ENCODE data around the gene MACROD2.

Gene MACROD2

GRCh38 chr20:14526891-14527290 is 531.6 kb downstream of the MACROD2 start:
- TF ChIP-seq FOXP2 (optimal IDR thresholded peaks at IDR 0.05; ENCODE audit: borderline replicate concordance, extremely low read depth, extremely low read length, insufficient read depth) (no peak), POLR2AphosphoS5 (IDR thresholded peaks at IDR 0.05; ENCODE audit: low read depth, low read length) (no peak), TAF1 (IDR thresholded peaks at IDR 0.05; ENCODE audit: borderline replicate concordance, insufficient read depth, low read length) (no peak), REST (IDR thresholded peaks at IDR 0.05; ENCODE audit: insufficient read depth in 1 of 2, low read depth in 2 of 2, low read length in 2 of 2) (no peak), SIN3A (IDR thresholded peaks at IDR 0.05; ENCODE audit: borderline replicate concordance, insufficient read depth, low read length) (no peak)

GRCh38 chr20:14531786-14532185 is 536.5 kb downstream of the MACROD2 start:
- TF ChIP-seq TAF1 (IDR thresholded peaks at IDR 0.05; ENCODE audit: borderline replicate concordance, insufficient read depth, low read length): no peak
- TF ChIP-seq FOXP2 (optimal IDR thresholded peaks at IDR 0.05; ENCODE audit: borderline replicate concordance, extremely low read depth, extremely low read length, insufficient read depth): no peak
- TF ChIP-seq POLR2AphosphoS5 (IDR thresholded peaks at IDR 0.05; ENCODE audit: low read depth, low read length): no peak
- no peak for TF ChIP-seq SIN3A (IDR thresholded peaks at IDR 0.05; ENCODE audit: borderline replicate concordance, insufficient read depth, low read length)
- no peak for TF ChIP-seq REST (IDR thresholded peaks at IDR 0.05; ENCODE audit: insufficient read depth in 1 of 2, low read depth in 2 of 2, low read length in 2 of 2)

- no peak for TF ChIP-seq SIN3A (IDR thresholded peaks at IDR 0.05; ENCODE audit: borderline replicate concordance, insufficient read depth, low read length)
- TF ChIP-seq TAF1 (IDR thresholded peaks at IDR 0.05; ENCODE audit: borderline replicate concordance, insufficient read depth, low read length): no peak
- TF ChIP-seq FOXP2 (optimal IDR thresholded peaks at IDR 0.05; ENCODE audit: borderline replicate concordance, extremely low read depth, extremely low read length, insufficient read depth): no peak
- no peak for TF ChIP-seq POLR2AphosphoS5 (IDR thresholded peaks at IDR 0.05; ENCODE audit: low read depth, low read length)
- TF ChIP-seq REST (IDR thresholded peaks at IDR 0.05; ENCODE audit: insufficient read depth in 1 of 2, low read depth in 2 of 2, low read length in 2 of 2): no peak
Measured at GRCh38 chr20:14536738-14537137, 541.4 kb downstream of the MACROD2 start.

GRCh38 chr20:14538433-14538832 is 543.1 kb downstream of the MACROD2 start:
- no peak for TF ChIP-seq POLR2AphosphoS5 (IDR thresholded peaks at IDR 0.05; ENCODE audit: low read depth, low read length)
- TF ChIP-seq SIN3A (IDR thresholded peaks at IDR 0.05; ENCODE audit: borderline replicate concordance, insufficient read depth, low read length): no peak
- no peak for TF ChIP-seq REST (IDR thresholded peaks at IDR 0.05; ENCODE audit: insufficient read depth in 1 of 2, low read depth in 2 of 2, low read length in 2 of 2)

GRCh38 chr20:14543040-14543439 is 547.7 kb downstream of the MACROD2 start:
- TF ChIP-seq TAF1 (IDR thresholded peaks at IDR 0.05; ENCODE audit: borderline replicate concordance, insufficient read depth, low read length) (no peak), SIN3A (IDR thresholded peaks at IDR 0.05; ENCODE audit: borderline replicate concordance, insufficient read depth, low read length) (no peak), FOXP2 (optimal IDR thresholded peaks at IDR 0.05; ENCODE audit: borderline replicate concordance, extremely low read depth, extremely low read length, insufficient read depth) (no peak), REST (IDR thresholded peaks at IDR 0.05; ENCODE audit: insufficient read depth in 1 of 2, low read depth in 2 of 2, low read length in 2 of 2) (no peak), POLR2AphosphoS5 (IDR thresholded peaks at IDR 0.05; ENCODE audit: low read depth, low read length) (no peak)
